GM12865 (cell line): Measurements from ENCODE around the gene TTR.
A peak's percentile ranks its signal among the peaks of the same experiment; 100 is the strongest.

Source experiments
- DNase-seq: peaks from one replicate; pipeline ENCODE4 v3.0.0; 2010; ENCODE audit warnings: low read depth
- H3K4me3 ChIP-seq: 2 replicates; pipeline ENCODE4 v1.5.1; 2011; ENCODE audit warnings: mild to moderate bottlenecking, low read depth, low read length, control low read depth
- TF ChIP-seq, protein P1 (sequence below): IDR thresholded peaks from 2 replicates; pipeline ENCODE4 v1.5.1; 2011; ENCODE audit warnings: low read length, control low read depth, low read depth, inconsistent platforms; ENCODE audit not compliant: insufficient read depth; ENCODE audit errors: missing control alignments

Gene TTR

DNA sequence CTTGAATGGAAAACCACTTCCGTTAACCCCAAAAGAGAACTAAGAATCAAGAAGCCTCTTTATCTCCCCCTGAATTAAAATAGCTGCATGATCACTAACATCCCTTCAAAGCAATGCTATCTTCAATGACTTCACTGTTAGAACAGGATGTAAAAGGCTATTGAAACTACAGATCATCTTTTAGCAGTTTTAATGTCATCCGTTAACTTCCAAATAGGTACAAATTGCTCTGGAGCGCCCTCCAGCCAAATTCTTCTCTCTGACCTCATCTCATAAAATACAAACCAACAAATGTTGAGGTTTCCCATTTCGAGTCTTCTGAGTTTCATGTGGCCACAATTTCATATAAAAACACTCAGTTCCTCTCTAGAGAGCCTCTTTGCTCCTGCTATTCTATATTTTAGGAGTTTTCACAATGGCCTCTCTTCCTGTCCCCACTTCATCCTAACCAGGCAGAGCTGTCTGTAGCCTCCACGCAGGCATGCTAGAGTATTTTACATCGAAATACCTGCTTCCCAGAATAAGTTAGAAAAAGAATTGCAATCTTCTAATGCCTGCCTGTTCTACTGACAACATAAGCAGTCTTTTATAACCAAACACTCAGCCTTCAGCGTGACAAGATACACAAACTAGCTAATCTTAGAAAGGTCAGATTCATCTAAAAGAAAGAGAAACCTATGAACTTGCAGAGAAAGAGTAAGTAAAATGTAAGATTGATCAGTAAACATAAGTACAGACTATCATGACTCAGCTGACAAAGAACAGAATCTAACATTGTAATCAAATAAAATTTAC lies 54.9 kb downstream of the TTR start:
- no peak overlapping the region; the same call in 1 of the 2 replicates for H3K4me3 ChIP-seq
- TF ChIP-seq, protein P1, sequence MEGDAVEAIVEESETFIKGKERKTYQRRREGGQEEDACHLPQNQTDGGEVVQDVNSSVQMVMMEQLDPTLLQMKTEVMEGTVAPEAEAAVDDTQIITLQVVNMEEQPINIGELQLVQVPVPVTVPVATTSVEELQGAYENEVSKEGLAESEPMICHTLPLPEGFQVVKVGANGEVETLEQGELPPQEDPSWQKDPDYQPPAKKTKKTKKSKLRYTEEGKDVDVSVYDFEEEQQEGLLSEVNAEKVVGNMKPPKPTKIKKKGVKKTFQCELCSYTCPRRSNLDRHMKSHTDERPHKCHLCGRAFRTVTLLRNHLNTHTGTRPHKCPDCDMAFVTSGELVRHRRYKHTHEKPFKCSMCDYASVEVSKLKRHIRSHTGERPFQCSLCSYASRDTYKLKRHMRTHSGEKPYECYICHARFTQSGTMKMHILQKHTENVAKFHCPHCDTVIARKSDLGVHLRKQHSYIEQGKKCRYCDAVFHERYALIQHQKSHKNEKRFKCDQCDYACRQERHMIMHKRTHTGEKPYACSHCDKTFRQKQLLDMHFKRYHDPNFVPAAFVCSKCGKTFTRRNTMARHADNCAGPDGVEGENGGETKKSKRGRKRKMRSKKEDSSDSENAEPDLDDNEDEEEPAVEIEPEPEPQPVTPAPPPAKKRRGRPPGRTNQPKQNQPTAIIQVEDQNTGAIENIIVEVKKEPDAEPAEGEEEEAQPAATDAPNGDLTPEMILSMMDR: no peak
- DNase-seq: peak; percentile 57

DNA sequence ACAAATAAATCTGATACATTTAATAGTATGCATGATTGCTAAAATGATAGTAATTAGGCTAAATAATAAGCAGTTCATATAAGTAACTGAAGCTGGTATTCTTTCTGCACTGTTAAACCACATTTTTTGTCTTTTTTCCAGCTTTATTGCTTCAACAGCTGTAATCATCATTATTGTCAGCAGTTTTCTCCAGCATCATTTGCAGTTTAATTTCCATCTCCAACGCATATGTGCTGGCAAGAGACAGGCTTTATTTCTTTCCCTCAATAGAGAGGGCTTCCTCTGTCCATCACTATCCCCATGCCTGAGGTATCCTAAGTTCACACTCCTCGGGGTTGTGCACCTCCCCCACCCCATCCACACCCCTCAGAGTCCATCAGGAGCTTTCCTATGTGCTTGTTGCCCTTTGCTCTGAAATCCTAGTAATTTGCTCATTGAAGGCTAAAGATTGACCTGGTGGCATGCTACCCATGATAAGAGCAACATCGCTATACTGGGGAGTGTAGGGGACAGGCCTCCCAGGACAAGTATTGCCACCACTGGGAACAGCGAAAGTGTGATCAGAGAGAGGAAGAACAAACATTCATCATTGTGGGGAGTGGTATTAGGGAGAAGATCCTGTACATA lies 55.6 kb downstream of the TTR start:
- TF ChIP-seq, protein P1: no peak
- H3K4me3 ChIP-seq: no peak overlapping the region
- DNase-seq: no peak
